CD4-positive, alpha-beta T cell treated with Interleukin-12 subunit alpha and Interleukin-12 subunit beta, for 1 hour (primary cell): Measurements from ENCODE around the gene MAST4.

Experiments
- DNase-seq: peaks from one replicate; pipeline ENCODE4 v3.0.0-alpha.2; 2020

MAST4 gene

GRCh38 chr5:66881480-66882161, 285.4 kb downstream of the MAST4 start:
- DNase-seq: no peak

DNA sequence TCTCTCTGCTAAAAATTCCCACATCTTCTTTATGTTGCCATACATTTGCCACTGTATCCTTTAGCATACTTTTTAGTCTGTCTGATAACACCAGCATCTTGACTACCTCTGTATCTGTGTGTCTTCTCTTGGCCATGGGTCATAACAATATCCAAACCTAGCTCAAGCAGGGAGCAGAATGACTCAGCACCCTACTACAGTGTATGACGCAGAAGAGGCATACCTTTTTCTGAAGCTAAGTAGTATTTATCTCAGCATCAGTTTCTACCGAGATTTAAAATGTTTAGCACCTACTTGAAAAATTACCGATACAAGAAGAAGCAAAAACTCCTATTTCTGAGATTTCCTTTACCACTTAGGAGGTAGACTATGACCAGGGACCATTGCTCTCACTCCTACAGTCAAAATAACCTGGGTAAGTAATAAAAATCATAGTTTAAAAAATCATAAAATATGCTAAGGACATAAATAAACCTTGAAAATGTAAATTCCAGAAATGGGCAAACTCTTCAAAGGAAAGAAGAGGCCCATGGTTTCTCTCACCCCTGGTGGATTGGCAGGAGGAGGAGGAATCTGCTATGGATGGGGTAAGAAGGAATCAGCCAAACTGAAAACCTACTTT, 286.5 kb downstream of the MAST4 start:
- DNase-seq: no peak

DNA sequence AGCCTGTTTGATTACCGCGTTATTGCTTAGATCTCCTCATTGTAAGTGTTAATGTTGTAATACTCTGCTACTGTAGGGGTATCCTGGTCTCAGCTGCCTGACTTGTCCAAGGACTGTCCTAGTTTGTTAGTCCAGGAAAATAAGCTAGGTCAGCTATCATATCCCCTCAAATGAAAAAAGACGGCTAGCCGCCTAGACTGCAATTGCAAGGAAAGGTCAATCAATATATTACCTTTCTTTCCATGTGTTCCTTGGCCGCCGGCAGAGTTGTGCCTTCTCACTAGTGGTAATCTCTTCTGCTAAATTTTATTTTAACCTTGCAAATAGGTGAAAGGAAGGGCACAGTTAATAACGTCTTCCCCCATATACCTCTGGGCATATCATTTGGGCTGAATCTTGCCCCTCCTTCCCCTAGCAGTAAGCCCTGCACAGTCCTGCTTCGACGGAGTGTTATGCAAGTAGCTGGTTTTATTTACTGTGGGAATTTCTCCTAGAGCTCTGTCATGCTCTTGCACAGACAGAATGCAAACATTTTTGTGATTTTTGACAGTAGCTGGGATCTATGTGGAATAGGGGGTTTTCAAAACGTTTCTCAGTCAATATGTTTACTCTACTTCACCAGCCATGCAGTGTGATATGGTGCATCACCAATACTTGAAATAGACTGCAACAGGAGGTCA, 288.5 kb downstream of the MAST4 start:
- DNase-seq: no peak

DNA sequence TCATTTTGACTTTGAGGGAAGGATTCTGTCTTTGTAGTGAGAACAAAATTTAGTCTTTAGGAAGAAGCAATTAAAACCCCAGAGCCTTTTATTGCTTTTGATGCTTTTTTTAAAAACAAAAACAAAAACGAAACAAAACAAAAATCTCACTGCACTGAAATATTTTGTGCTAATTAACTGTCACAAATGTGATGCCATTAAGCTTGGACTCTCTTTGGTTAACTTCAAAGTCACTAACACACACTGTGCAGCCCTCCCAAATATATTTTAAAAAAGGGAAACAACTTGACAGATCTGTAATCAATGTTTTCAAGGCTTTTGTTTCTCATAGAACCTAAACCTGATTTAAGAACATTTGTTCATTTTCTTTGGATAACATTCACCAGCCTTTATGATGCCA, 290.7 kb downstream of the MAST4 start:
- no peak for DNase-seq

GRCh38 chr5:66888613-66889012, 292.4 kb downstream of the MAST4 start:
- no peak for DNase-seq

- no peak for DNase-seq
Measured at GRCh38 chr5:66889056-66889455, 292.9 kb downstream of the MAST4 start.

- DNase-seq: no peak
Measured at GRCh38 chr5:66889524-66889923, 293.3 kb downstream of the MAST4 start.

DNA sequence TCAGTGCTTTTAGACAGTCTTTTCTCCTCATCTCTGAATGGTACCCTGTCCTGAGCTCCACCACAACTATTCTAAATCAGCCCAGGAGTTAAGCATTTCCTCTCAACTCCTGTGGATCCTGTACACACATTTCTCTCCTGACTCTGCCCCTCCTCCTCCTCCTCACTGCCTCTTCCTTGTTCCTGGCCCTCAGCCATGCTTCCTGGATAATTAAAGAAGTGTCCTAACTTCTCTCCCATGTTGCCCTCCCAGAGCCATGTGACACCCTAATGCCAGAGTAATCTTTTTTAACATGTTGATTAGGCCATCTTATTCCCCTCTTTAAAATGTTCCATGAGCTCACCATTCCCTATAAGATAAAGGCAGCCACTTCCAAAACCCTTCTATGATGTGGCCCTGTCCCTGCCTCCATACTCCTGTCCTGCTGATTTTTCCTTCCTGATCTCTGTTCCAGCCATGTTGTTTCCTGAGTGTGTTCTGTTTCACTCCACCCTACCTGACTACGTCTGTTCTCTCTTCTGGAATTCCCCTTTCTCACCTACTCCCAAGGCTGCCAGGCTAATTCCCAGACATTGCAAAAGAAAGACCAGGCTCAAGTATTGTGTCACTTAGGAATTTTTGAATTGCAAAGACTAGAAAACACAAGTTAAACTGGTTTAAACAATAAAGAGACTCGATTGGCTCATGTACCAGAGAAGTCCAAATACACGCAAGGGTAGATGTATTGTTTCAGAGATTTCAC, 295.2 kb downstream of the MAST4 start:
- DNase-seq: no peak

GRCh38 chr5:66892716-66893115, 296.5 kb downstream of the MAST4 start:
- DNase-seq: no peak

DNA sequence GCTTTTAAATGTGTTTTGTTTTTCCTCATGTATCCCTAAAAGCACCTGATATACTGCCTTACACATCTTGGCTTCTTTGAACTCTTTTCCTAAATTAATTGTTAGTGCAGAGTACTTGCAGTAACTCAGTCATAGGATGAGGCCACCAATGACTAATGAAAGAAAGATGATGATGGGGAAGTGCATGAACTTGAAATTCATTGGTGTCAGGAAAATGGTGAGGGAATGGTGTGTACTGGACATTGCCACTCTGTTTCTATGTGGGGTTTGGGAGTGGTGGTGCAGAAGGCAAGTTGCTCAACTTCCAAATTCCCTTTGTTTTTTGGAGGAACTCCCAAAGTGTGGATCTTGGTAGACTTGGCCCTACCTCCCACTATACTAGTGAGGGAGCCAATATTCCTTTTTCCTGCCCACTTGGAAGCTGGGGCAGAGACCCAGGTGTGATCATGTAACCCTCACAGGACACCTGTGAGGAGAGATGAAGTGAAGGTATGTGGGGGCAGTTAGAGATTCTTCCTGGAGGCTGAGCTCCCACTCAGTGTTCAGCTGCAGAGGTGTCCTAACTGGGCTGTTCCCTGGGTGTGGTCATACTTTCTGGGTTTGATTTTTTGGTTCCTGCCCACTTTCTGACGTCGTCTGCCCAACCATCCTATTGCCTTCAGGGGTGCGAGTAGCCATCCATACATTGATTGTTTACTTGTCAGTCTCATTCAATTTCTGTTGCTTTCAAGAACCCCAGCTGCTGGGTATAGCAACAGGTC, 298.5 kb downstream of the MAST4 start:
- no peak for DNase-seq

DNA sequence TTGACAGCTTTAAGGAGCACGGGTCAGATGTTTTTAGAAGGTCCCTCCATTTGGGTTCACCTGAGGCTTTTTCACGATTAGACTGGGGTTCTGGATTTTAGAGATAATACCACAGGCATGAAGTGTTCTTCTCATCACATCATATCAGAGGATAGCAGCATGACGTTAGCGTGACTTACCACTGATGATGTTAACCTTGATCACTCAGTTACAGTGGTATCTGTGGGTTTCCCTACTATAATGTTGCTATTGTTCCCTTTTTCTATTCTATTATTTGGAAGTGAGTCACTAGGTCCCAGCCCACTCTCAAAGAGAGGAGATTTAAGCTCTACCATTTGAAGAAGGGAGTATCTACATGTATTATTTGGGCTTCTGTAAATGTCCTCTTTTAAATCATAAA, 300.0 kb downstream of the MAST4 start:
- no peak for DNase-seq

- no peak for DNase-seq
Measured at GRCh38 chr5:66897356-66897755, 301.2 kb downstream of the MAST4 start.

GRCh38 chr5:66898241-66898995, 302.2 kb downstream of the MAST4 start:
- no peak for DNase-seq

DNA sequence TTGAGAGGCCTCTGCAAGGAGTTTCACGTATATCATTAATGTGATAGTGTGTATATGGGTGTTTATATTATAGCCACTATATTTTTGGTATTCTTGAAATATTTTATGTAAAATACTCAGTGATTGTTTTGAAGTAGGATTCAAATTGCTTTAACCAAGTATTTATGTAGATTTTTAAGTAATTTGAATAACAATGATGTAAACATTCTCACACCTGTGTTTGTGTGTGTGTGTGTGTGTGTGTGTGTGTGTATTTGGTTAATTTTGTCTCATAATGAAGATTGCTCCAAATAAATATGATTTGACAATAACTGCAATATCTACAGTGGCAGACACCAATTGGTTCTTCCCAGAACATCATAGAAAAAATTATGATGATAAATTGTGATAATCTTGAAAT, 307.0 kb downstream of the MAST4 start:
- no peak for DNase-seq

DNA sequence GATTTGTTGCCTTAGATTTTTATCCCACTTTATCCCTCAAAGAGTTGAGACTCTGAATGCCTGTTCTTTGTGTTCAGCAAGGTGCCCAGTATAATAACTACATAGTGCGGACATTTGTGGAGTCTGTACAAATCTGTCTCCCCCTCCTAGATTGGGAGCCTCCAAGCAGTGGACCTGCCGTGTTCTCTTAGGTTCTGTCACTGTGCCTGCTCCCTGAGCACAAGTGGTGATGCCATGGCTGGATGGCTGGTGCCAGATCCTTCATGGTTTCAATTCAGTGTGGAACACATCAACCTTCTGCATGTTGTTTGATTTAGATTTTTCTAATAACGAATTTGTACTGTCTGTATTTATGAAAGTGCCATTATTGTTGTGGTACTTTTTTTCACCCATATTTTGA, 307.5 kb downstream of the MAST4 start:
- no peak for DNase-seq

DNA sequence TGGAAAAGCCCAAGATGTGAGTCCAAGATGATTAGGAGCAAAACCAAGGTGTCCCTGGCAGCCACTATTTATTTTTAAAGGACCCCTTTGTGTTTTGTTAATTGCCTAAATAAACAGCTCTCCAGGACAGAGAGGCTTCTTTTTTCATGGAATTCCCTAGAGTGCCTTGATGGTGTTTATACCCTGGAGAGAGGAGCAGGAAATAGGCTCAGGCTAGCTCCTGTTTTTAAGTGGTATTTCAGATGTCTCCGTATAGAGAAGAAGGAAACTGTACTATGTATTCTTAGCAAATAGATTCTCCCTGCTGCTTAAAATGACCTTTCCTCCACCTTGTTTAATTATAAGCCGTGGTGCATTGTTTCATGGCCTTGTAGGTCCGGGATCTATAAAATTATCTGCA, 308.0 kb downstream of the MAST4 start:
- no peak for DNase-seq

DNA sequence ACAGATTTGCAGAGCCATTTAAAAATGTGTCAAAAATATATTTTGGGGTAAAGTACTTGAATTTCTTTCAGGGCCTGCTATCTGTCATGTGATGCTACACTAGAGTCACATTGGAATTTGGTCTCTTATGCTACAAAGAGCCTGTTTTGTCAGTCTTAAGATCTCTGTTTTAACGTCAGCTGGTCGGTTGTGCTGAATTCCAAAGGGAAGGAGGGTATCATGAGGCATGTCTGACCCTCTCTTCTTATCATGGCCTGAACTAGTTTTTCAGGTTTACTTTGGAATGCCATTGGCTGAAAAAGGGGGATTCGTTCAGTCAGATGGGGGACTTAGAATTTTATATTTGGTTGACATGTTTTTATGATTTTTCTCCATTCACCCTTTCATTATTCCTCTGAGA, 309.8 kb downstream of the MAST4 start:
- no peak for DNase-seq

DNA sequence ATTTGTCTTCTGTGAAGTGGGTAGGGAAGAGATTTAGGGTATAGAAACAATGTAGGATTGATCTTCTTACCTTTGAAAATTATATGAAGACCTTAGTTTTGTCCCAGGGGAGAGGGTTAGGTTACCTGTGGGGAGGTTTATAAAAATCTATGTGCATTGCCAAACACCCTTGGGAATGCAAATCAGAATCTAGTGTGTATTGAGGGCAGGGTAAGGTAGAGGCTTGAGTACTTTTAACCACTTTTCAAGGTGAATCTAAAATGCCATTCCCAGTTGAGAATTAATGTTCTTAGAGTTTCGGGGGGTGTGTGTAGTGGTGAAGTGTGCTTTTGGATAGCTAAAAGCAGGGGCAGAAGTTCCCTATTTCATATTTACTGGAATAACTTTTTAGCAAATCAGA, 312.0 kb downstream of the MAST4 start:
- no peak for DNase-seq

DNA sequence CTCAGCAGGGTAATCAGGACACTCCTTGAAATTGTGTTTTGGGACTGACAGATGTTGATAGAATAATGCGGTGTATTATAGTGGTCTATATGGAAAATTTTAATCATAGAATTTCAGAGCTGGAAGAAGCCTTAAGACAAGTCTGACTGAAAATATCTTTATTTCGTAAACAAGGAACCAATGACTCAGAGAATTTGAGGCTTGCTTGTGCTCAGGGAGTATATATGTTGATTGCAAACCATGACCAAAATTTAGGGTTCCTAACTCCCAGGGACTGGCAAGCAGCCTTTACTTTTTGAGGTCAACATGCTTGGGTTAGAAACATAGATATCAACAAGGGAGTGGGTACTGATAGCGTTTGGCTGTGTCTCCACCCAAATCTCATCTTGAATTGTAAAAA, 313.2 kb downstream of the MAST4 start:
- DNase-seq: no peak

- DNase-seq: no peak
Measured at GRCh38 chr5:66912787-66913186, 316.6 kb downstream of the MAST4 start.

DNA sequence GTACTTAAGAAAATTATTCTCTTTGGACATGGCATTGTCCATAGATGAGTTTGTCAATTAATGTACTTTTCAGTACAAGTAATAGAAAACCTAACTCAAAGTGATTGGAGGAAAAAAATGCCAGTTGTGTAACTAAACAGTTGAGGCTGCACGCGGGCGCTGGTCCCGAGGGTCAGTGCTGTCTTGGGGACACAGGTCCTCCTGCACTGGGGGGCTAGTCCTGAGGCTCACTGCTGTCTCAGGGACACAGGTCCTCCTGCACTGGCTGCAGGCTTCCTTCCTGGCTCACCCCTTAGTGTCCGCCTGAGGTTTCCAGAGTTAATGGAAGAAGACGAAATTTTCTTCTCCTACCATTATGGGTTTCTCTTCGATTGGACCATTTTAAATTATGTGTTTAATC, 319.3 kb downstream of the MAST4 start:
- no peak for DNase-seq

DNA sequence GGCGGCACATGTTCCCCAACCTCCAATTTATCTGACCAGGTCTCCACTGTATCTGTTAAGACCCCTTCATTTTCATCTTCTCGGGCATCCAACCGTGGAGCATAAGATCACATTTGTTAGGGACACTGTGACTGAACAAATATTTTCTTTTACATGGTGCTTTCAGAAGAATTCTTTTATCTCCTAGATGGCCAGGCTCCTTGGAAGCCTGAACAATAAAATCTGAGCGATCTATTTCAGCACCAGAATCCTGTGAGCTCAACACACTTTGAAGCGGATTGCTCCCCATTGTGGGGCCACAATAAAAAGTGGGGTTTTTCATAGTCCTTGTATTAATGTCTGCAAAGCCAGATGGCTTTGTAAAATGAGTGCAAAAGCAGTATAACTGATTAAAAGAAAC, 326.7 kb downstream of the MAST4 start:
- no peak for DNase-seq
